ENCODE results near the gene MYBPC3.
A peak's percentile ranks its signal among the peaks of the same experiment; 100 is the strongest.

Gene MYBPC3

GRCh38 chr11:47359162-47359561 is 6.7 kb upstream of the MYBPC3 start:
- no peaks in the 10 kb centered on the region for H3K27me3 ChIP-seq (ENCODE audit: insufficient read depth, low read length)
- H2AFZ ChIP-seq (ENCODE audit: insufficient read depth, low read length, poor library complexity), result no peak overlapping the region
- H3K23ac ChIP-seq (ENCODE audit: low read length), result no peak overlapping the region
- no peak overlapping the region for H2BK120ac ChIP-seq (ENCODE audit: insufficient read depth, low read length, poor library complexity)
- DNase-seq, result no peak
- H4K91ac ChIP-seq (ENCODE audit: low read depth, low read length), result no peak overlapping the region
- no peak overlapping the region for H4K8ac ChIP-seq (ENCODE audit: low read depth, low read length)
- H3K4me2 ChIP-seq (ENCODE audit: low read length), result no peak overlapping the region
- H2AK5ac ChIP-seq (ENCODE audit: low read length), result no peak overlapping the region
- no CpG with 5 or more reads among the region's 7 CpGs for WGBS (ENCODE audit: extremely low coverage, insufficient coverage, insufficient read length)
- no peaks in the 10 kb centered on the region for H3K79me1 ChIP-seq (ENCODE audit: low read length)
- H2BK5ac ChIP-seq (ENCODE audit: low read depth, low read length, poor library complexity), result no peak overlapping the region
- H3K36me3 ChIP-seq (ENCODE audit: control insufficient read depth in 1 of 2, insufficient read depth in 2 of 2, low read length in 2 of 2), result no peaks in the 10 kb centered on the region
- peaks cover 0 to 6% of the 10 kb centered on the region in 2 experiments for H3K4me1 ChIP-seq (ENCODE audit: control insufficient read depth in 1 of 2, insufficient read depth in 2 of 2, low read length in 2 of 2)
- H3K27ac ChIP-seq (ENCODE audit: low read depth, low read length), result no peak overlapping the region
- H3K14ac ChIP-seq (ENCODE audit: low read length), result no peak overlapping the region
- no peak overlapping the region for H3K9ac ChIP-seq (ENCODE audit: low read length)
- H3K4me3 ChIP-seq (ENCODE audit: low read depth, low read length), result no peak overlapping the region
- H3K79me2 ChIP-seq (ENCODE audit: control insufficient read depth, insufficient read depth, low read length, poor library complexity), result no peaks in the 10 kb centered on the region
- no peak overlapping the region for H3K4ac ChIP-seq (ENCODE audit: low read depth, low read length)
- H3K18ac ChIP-seq (ENCODE audit: low read length), result no peak overlapping the region
- H3K9me3 ChIP-seq (ENCODE audit: insufficient read depth, low read depth, low read length), result peaks cover 22% of the 10 kb centered on the region
- no peak overlapping the region for H2BK12ac ChIP-seq (ENCODE audit: low read length)
- H4K12ac ChIP-seq (ENCODE audit: low read depth, low read length), result no peak overlapping the region

DNA sequence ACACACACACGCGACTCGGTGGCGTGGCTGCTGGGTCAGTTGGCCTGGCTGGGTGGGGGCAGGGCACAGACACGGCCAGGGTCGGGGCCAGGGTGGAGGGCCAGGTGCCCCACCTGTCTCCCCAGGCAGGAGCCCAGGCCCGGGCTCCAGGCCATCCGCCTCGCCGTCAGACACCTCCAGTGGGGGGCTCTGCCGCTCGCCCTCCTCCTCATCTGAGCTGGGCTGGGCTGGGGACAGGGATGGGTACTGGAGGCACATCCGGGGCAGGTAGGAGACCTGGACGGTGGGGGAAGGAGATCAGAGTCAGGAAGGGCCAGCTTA is 6.2 kb upstream of the MYBPC3 start:
- no peak overlapping the region for H2BK12ac ChIP-seq (ENCODE audit: low read length)
- H3K18ac ChIP-seq (ENCODE audit: low read length), result no peak overlapping the region
- H2BK120ac ChIP-seq (ENCODE audit: insufficient read depth, low read length, poor library complexity), result no peak overlapping the region
- no peak overlapping the region for H4K12ac ChIP-seq (ENCODE audit: low read depth, low read length)
- no peak overlapping the region for H4K91ac ChIP-seq (ENCODE audit: low read depth, low read length)
- no peak overlapping the region for H3K4ac ChIP-seq (ENCODE audit: low read depth, low read length)
- no peak for DNase-seq
- H3K4me2 ChIP-seq (ENCODE audit: low read length), result no peak overlapping the region
- no peaks in the 10 kb centered on the region for H3K79me2 ChIP-seq (ENCODE audit: control insufficient read depth, insufficient read depth, low read length, poor library complexity)
- no peaks in the 10 kb centered on the region for H3K79me1 ChIP-seq (ENCODE audit: low read length)
- H2BK5ac ChIP-seq (ENCODE audit: low read depth, low read length, poor library complexity), result no peak overlapping the region
- H3K4me3 ChIP-seq (ENCODE audit: low read depth, low read length), result peak overlapping the region; percentile 37
- no peaks in the 10 kb centered on the region for H3K36me3 ChIP-seq (ENCODE audit: control insufficient read depth in 1 of 2, insufficient read depth in 2 of 2, low read length in 2 of 2)
- no peak overlapping the region for H3K14ac ChIP-seq (ENCODE audit: low read length)
- no CpG with 5 or more reads among the region's 14 CpGs for WGBS (ENCODE audit: extremely low coverage, insufficient coverage, insufficient read length)
- no peak overlapping the region for H3K23ac ChIP-seq (ENCODE audit: low read length)
- H3K9me3 ChIP-seq (ENCODE audit: insufficient read depth, low read depth, low read length), result peaks cover 22% of the 10 kb centered on the region
- no peak overlapping the region for H3K27ac ChIP-seq (ENCODE audit: low read depth, low read length)
- no peaks in the 10 kb centered on the region for H3K27me3 ChIP-seq (ENCODE audit: insufficient read depth, low read length)
- H2AK5ac ChIP-seq (ENCODE audit: low read length), result no peak overlapping the region
- H2AFZ ChIP-seq (ENCODE audit: insufficient read depth, low read length, poor library complexity), result no peak overlapping the region
- no peak overlapping the region for H3K9ac ChIP-seq (ENCODE audit: low read length)
- no peak overlapping the region for H4K8ac ChIP-seq (ENCODE audit: low read depth, low read length)
- peaks cover 0 to 6% of the 10 kb centered on the region in 2 experiments for H3K4me1 ChIP-seq (ENCODE audit: control insufficient read depth in 1 of 2, insufficient read depth in 2 of 2, low read length in 2 of 2)

DNA sequence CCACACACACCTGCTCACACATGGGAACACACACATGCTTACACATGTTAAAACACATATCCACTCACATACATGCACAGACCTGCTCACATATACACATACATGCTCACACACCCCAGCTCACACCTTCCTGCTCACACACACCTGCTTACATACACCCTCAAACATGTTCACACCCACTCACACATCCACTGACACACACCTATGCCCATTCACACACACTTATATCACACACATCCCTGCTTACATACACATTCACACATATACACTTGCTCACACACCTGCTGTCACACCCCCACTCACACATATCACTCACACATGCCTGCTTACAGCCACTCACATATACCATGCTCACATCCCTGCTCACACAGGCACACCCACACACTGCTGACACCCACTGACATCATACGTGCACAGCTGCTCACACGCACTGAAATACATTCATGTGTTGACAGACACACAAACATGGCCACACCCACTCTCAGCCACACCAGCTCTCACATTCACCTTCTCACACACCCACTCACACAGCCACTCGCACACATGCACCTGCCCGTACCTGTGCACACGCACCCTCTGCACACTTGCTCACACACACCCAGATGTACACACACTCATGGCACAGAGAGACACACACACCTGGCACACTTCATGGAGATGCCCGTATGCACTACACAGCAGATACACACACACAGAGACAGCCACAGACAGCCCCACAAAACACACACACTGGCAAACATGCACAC is 5.7 kb upstream of the MYBPC3 start:
- Histone ChIP-seq H2BK12ac (ENCODE audit: low read length) (no peak overlapping the region), H2AK5ac (ENCODE audit: low read length) (no peak overlapping the region), H4K12ac (ENCODE audit: low read depth, low read length) (no peak overlapping the region), H3K4me2 (ENCODE audit: low read length) (no peak overlapping the region), H3K79me2 (ENCODE audit: control insufficient read depth, insufficient read depth, low read length, poor library complexity) (no peaks in the 10 kb centered on the region), H3K36me3 (ENCODE audit: control insufficient read depth in 1 of 2, insufficient read depth in 2 of 2, low read length in 2 of 2) (no peaks in the 10 kb centered on the region), H2AFZ (ENCODE audit: insufficient read depth, low read length, poor library complexity) (no peak overlapping the region), H4K91ac (ENCODE audit: low read depth, low read length) (no peak overlapping the region), H3K4me1 (ENCODE audit: control insufficient read depth in 1 of 2, insufficient read depth in 2 of 2, low read length in 2 of 2) (peaks cover 0 to 6% of the 10 kb centered on the region in 2 experiments), H3K9ac (ENCODE audit: low read length) (peak overlapping the region; percentile 59), H3K14ac (ENCODE audit: low read length) (no peak overlapping the region), H3K18ac (ENCODE audit: low read length) (no peak overlapping the region), H3K23ac (ENCODE audit: low read length) (peak overlapping the region; percentile 11), H3K79me1 (ENCODE audit: low read length) (no peaks in the 10 kb centered on the region), H4K8ac (ENCODE audit: low read depth, low read length) (no peak overlapping the region), H2BK5ac (ENCODE audit: low read depth, low read length, poor library complexity) (no peak overlapping the region), H3K4me3 (ENCODE audit: low read depth, low read length) (peak overlapping the region; percentile 37), H3K4ac (ENCODE audit: low read depth, low read length) (no peak overlapping the region), H3K27ac (ENCODE audit: low read depth, low read length) (no peak overlapping the region), H2BK120ac (ENCODE audit: insufficient read depth, low read length, poor library complexity) (no peak overlapping the region), H3K9me3 (ENCODE audit: insufficient read depth, low read depth, low read length) (peaks cover 22% of the 10 kb centered on the region), H3K27me3 (ENCODE audit: insufficient read depth, low read length) (no peaks in the 10 kb centered on the region)
- no peak for DNase-seq
- no CpG with 5 or more reads among the region's 6 CpGs for WGBS (ENCODE audit: extremely low coverage, insufficient coverage, insufficient read length)

- Histone ChIP-seq H3K4me2 (ENCODE audit: low read length) (no peak overlapping the region), H3K4ac (ENCODE audit: low read depth, low read length) (no peak overlapping the region)
- WGBS (ENCODE audit: extremely low coverage, insufficient coverage, insufficient read length), result no CpG with 5 or more reads among the region's 1 CpG
Measured at GRCh38 chr11:47356998-47357329, 4.5 kb upstream of the MYBPC3 start.

More at GRCh38 chr11:47356998-47357329, 4.5 kb upstream of the MYBPC3 start:
- H2AFZ ChIP-seq (ENCODE audit: insufficient read depth, low read length, poor library complexity), result no peak overlapping the region
- no peaks in the 10 kb centered on the region for H3K79me1 ChIP-seq (ENCODE audit: low read length)
- H2AK5ac ChIP-seq (ENCODE audit: low read length), result no peak overlapping the region
- H3K4me3 ChIP-seq (ENCODE audit: low read depth, low read length), result peak overlapping the region; percentile 13
- H3K23ac ChIP-seq (ENCODE audit: low read length), result peak overlapping the region; percentile 8
- H3K79me2 ChIP-seq (ENCODE audit: control insufficient read depth, insufficient read depth, low read length, poor library complexity), result no peaks in the 10 kb centered on the region
- no peak overlapping the region for H4K12ac ChIP-seq (ENCODE audit: low read depth, low read length)
- H4K8ac ChIP-seq (ENCODE audit: low read depth, low read length), result no peak overlapping the region
- H3K14ac ChIP-seq (ENCODE audit: low read length), result no peak overlapping the region
- no peak overlapping the region for H4K91ac ChIP-seq (ENCODE audit: low read depth, low read length)
- no peak for DNase-seq
- no peaks in the 10 kb centered on the region for H3K36me3 ChIP-seq (ENCODE audit: control insufficient read depth in 1 of 2, insufficient read depth in 2 of 2, low read length in 2 of 2)
- H3K9me3 ChIP-seq (ENCODE audit: insufficient read depth, low read depth, low read length), result peaks cover 22% of the 10 kb centered on the region
- peaks cover 0 to 6% of the 10 kb centered on the region in 2 experiments for H3K4me1 ChIP-seq (ENCODE audit: control insufficient read depth in 1 of 2, insufficient read depth in 2 of 2, low read length in 2 of 2)
- no peak overlapping the region for H3K18ac ChIP-seq (ENCODE audit: low read length)
- H3K27me3 ChIP-seq (ENCODE audit: insufficient read depth, low read length), result no peaks in the 10 kb centered on the region
- no peak overlapping the region for H3K27ac ChIP-seq (ENCODE audit: low read depth, low read length)
- no peak overlapping the region for H2BK120ac ChIP-seq (ENCODE audit: insufficient read depth, low read length, poor library complexity)
- H2BK12ac ChIP-seq (ENCODE audit: low read length), result no peak overlapping the region
- no peak overlapping the region for H2BK5ac ChIP-seq (ENCODE audit: low read depth, low read length, poor library complexity)
- no peak overlapping the region for H3K9ac ChIP-seq (ENCODE audit: low read length)

Data from trophoblast cell (in vitro differentiated cells and primary cell).